ENCODE results near the gene NTN3.
"Not testable (repeated sequence)": the region's sequence is repeated elsewhere in the genome, so short reads cannot be mapped to it uniquely, and the experiment has no call there.

Gene NTN3

DNA sequence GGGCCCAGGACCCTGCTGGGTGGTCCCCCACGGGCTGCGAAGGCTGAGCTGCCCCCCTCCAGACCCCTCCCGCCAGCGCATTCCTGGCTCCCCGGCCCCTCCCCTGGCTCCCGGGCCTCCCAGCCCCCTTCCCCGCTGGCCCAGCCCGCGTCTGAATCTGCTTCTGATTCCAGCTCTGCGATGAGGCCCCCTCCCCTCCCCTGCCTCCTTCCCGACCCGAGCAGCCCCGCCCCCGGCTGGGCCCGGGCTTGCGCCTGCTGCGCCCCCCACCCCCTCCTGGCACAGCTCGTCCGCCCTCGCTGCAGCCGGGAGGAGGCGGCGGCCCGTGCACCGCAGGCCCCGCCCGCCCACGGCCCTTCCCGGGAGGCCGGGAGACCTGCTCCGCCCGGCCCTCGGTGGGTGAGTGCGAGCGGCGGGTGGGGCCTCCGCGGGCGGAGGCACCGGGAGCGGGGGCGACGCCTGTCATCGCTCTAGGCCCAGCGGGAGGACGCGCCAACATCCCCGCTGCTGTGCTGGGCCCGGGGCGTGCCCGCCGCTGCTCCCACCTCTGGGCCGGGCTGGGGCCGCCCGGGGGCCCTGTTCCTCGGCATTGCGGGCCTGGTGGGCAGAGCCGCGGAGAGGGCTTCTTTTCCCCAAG lies at the start of gene NTN3:
Gene NTN3, plus strand, starts transcription at position 282 of the 637 bp plus-strand sequence. CDS start 405 bp downstream, outside the sequence.
- DNase-seq: peak; percentile 66

- DNase-seq: no peak
Observed at GRCh38 chr16:2422123-2422867, 48.8 kb upstream of the NTN3 start.

DNA sequence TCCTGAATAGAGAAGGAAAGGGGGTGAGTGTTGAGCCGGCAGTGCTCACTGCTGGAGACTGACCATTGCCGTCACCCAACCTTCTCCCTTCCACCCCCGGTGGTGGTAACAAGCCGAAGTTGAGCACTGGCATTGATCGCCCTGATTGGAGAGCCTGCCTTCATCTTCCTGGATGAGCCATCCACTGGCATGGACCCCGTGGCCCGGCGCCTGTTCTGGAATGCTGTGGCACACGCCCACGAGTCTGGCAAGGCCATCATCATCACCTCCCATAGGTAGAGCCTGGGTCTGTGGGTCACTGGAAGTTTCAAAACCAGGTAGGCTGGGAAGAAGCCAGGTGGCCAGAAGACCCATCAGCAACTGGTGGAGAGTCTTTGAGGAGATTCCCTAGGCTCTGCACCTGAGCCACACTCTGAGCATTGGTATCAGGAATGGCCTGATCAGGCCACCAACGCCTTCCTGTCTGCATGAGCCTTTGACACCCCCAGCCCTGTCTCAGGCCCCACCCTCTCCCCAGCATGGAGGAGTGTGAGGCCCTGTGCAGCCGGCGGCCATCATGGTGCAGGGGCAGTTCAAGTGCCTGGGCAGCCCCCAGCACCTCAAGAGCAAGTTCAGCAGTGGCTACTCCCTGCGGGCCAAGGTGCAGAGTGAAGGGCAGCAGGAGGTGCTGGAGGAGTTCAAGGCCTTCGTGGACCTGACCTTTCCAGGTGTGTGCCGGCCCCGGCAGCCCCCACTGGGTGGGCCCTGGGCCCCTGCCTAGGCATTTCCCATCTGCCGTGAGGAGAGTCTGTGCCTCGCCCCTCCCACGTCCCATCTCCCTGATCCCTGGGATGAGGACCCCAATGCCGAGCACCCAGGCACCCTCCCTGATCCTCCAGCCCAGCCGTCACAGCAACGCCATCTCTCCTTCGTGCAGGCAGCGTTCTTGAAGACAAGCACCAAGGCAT lies 46.8 kb upstream of the NTN3 start:
- no peak for DNase-seq

DNA sequence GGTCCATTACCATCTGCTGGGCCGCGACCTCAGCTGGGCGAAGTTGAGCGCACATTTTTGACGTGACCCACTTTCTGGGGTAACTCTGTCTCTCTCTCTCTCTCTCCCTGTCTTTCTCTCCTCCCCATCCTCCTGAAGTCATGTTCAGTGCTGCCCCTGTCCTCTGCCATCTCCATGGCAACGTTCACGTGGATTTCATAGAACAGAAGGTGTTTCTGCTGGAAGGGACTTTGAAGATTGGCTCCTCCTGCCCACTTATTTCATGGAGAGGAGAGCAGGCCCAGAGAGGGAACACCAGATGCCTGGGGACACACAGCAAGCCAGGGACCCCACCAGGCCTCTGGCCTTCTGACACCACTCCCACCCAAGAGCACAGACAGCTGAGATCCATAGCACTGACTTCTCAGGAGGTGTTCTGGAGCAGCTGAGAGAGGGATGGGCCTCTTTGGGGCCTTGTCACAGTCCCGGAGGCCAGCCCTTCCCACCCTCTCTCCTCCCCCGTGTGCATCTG lies 46.0 kb upstream of the NTN3 start:
- DNase-seq: no peak

DNA sequence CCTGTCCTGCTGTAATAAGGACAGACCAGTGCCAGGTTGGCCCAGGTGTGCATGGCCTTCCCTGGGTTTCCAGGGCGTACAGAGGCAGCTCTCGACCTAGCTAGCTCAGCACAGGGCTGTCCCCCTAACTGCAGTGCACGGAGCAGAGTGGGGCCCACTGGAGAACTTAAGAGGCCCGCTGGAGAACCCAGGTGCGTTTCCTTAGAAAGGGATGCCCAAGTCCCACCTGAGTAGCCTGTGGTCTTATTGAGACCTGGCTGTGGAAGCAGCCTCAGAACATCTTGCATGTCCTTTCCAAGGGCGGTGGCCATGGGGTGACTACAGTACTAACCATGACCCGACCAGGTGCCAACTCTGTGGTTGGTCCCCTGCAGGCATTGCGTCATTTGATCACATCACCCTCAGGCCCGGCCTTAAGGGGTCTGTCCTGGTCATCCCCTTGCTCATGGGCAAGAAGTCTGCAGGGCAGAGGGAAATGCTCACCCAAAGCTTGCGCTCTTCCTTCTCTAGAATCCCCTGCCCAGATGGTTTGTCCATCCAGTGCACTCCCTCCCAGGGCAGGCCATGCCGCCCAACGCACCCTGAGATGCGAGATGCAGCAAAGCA lies 45.2 kb upstream of the NTN3 start:
- DNase-seq: no peak

DNA sequence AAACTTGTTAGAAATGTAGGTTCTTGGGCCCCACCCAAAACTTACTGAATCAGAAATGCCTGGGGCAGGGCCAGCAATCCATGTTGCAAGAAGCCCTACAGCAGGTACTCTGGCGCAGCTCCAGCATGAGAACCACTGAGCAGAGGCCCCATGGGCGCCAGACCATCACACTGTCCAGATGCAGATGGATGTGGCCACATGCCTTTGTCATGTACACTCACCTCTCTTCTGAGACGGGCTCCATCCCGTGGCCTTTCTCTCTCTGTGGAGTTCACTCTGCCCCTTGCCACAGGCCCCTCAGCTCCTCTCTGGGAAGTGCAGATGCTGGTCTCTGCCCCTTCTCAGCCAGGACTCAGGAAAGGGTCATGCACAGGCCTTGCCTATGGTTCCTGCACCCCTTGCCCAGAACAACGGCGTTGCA lies 44.1 kb upstream of the NTN3 start:
- no peak for DNase-seq

DNA sequence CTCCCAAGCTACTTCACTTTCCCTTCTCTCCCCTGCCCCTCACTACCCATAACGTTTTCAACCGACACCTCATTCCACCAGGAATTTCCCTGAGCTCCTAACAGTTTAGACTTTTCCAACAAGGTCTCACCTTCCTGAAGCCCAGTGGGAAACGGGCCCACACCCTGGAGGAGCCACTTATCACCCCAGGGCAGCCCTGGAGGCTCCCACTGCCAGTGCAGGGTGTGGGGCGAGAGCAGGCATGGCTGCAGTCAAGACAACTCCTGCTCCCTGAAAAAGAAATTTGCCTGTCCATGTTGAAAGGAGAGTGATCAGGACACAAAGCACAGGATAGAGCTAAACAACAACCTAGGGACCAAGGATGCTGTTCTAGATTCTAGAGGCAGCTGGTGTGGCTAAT lies 43.6 kb upstream of the NTN3 start:
- no peak for DNase-seq

DNA sequence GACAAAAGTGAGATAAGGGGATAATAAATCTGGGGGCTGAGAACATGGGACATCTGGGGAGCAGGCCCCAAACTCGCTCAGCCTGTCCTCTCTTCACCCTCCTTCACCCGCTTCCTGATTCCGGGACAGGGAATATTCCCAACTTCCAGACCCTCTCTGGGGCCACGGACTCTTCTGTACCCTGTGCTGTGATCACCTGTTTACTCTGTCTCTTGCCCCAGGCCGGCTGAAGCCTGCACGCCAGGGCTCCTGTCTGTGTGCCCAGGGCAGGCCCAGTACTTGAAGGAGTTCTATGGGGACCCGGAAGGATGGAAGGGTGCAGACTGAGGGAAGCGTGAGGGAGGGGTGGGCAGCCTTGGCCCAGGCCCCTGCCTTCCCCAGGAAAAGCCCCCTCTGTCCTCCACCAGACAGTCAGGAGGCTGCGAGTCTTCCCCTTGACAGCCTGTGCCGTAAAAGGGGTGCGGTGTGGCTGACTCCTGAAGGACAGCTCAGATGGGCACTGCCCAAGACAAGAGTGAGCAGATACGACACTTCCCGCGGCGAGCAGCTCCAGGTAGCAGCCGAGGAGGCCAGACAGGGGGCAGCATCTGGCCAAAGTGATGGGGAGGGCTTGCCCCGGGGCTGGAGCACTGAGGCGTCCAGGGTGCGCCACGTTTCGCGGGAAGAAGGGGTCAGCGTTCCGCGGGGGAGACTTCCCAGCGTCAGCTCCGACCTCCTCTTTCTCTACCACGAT lies 42.9 kb upstream of the NTN3 start:
- no peak for DNase-seq

DNA sequence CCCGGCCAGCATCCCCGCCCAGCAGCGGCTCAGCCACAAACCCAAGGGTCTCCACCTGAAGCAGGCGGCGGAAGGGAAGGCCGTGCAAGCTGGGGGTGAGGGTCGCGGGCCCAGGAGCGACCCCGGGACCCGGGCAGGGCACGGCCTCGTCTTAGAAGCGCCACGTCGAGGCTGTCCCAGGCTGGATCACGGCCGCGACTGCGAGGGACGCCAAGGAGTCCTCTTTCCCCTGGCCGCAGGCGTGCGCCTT lies 42.4 kb upstream of the NTN3 start:
- no peak for DNase-seq

DNA sequence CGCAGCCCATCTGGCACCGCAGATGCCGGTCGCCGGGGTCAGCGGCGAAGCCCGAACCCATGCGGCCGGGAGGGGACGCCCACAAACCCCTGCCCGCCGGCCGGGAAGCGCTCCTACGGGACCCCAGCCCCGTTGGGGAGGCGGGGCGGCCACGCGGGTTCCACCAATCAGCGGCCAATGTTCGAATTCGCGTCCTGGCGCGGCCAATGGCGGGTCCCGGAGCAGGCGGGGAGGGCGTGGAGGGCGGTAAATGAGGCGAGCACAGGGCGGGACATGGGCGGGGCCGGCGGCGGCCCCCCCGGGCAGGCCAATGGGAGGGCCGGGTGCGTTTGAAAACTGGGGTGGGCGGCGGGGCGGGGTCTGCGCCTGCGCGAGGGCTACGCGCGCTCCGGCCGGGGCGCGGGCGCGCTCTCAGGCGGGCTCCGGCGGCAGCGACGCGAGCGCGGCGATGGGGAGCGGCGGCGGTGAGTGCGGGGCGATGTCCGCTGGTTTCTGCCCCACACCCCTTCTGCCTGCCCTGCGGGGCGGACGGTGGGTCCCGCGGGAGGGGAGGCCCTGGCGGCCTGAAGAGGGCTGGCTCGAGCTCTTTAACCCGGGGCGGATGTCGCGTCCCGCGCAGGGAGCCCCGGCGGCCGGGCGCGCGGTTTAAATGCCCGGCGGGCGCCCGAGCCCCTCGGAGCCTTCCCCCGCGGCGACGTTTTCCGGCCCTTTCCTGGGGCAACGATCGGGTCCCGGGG lies 41.9 kb upstream of the NTN3 start, which contains the start of gene CCNF:
Gene CCNF, plus strand, starts transcription at position 414 of the 737 bp plus-strand sequence. Its CDS starts 35 bp downstream, at position 449.
- peak; percentile 94 for DNase-seq

DNA sequence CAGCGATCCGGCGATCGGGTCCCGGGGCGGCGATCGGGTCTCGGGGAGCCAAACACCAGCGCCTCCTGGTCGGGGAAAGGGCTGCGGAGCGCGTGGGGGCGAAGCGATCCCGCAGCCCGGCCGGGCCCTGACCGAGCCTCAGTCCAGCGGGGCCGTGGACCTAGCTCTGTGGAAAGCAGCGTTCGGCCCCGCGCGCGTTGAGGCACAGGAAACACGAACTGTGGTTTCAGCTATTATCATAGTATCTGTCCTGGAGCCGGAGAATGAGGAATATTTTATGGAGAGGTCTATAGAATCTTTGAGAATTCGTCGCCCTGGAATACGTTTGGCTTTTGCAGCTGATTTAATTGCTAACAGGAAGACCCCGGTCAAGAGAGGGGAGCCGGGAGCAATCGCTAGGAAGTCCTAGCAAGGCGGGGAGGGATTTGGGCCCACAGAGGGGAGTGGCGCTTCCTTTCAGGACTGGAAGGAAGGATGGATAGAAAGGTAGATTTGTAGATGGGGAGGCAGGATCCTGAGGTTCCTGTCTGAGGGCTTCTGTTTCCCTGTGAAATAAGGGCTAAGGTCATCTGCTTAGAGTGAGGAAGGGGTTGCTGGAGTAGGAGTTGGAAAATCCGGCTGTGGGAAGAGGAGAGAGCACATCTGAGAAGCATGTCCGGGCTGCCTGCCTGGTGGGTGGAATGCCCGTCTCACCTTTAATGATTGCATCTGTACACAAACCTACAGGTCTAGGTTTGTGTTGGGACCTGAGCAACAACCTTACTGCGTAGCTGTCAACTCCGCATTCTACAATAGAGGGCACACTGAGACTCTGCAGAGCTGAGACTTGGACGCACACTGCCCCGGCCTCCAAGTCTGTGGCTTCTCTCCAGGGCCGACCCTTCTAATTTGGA lies 41.1 kb upstream of the NTN3 start:
- no peak for DNase-seq

GRCh38 chr16:2432286-2432685 lies 38.8 kb upstream of the NTN3 start:
- DNase-seq: no peak

- DNase-seq: no peak
Observed at GRCh38 chr16:2432801-2433505, 38.1 kb upstream of the NTN3 start.

- DNase-seq: not testable (repeated sequence)
Observed at GRCh38 chr16:2435236-2435635, 35.9 kb upstream of the NTN3 start.

DNA sequence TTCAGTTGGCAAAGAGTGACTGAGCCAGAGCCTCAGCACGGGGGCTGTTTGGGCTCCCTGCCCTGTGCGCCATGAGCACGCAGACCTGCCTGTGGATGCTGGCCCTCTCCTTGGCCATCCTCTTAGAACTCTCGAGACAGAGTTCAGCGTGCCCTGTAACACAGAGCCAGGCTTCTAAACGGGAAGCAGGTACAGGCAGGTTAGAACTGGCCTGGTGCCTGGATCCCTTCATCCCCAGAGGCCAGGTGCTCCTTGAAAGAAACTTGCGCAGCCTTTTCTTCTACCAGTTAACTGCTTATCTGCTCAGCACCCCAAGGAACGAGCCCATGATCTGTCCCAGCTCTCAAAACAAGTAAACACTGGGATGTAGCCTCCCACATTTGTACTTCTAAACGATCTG lies 35.0 kb upstream of the NTN3 start:
- no peak for DNase-seq

GRCh38 chr16:2437032-2437790 lies 33.9 kb upstream of the NTN3 start:
- DNase-seq: no peak

DNA sequence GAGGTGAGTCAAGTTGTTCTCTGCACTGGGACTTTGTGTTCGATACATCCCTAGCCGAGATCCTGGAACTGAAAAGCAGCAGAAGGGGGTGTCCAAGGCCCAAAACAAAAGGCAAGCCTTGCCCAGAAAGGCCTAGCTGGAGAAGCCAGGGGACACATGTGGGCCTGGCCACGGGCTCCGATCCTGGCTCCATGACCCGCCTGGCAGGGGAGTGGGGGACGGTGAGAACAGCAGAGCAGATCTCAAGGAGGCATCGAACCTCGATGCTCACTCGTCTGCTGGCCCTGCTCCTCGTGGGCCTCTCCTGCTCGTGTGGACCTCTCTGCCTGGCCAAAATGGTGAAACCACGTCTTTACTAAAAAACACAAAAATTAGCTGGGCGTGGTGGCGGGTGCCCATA lies 33.0 kb upstream of the NTN3 start:
- no peak for DNase-seq

GRCh38 chr16:2439598-2439997 lies 31.5 kb upstream of the NTN3 start:
- DNase-seq: no peak

All from NCI-H1436 (cell line).